Esophagus muscularis mucosa (tissue), 4 donors: ENCODE data around the gene LAPTM4A. TPM values are rescaled to one million over a fixed set of nuclear protein-coding genes. Genes with fewer than 3 reads are reported as not detected.
"Not testable (repeated sequence)": the region's sequence is repeated elsewhere in the genome, so short reads cannot be mapped to it uniquely, and the experiment has no call there.

ENCODE experiments used
- DNase-seq: peaks from one replicate; pipeline ENCODE4 v3.0.0-alpha.2; 2017; ENCODE audit errors: extremely low spot score
- H3K27ac ChIP-seq, 4 donors: fragments of 200-600 bp; sonication (generic); replicated peaks in 1 of 4; 1 replicate in 3 of 4; 2 replicates in 1 of 4; pipeline ENCODE4 v1.5.1; 2016 to 2019; ENCODE audit warnings: mild to moderate bottlenecking in 1 of 4
- H3K27me3 ChIP-seq, 4 donors: fragments of 200-600 bp; sonication (generic); one replicate each; pipeline versions ENCODE4 v1.5.1 to v1.6.0; 2016 to 2019
- H3K36me3 ChIP-seq, 4 donors: fragments of 200-600 bp; sonication (generic); one replicate each; pipeline ENCODE4 v1.5.1; 2016 to 2019
- H3K4me1 ChIP-seq, 4 donors: fragments of 200-600 bp; sonication (generic); one replicate each; pipeline ENCODE4 v1.5.1; 2016 to 2019
- H3K4me3 ChIP-seq, 4 donors: fragments of 200-600 bp; sonication (generic); 1 replicate in 2 of 4; 2 replicates in 2 of 4; pipeline ENCODE4 v1.5.1; 2016 to 2019; ENCODE audit warnings: mild to moderate bottlenecking in 4 of 4, moderate library complexity in 1 of 4
- H3K9me3 ChIP-seq, 4 donors: fragments of 200-600 bp; sonication (generic); 1 replicate in 3 of 4; 2 replicates in 1 of 4; pipeline ENCODE4 v1.5.1; 2016 to 2019
- CTCF ChIP-seq, 3 experiments: fragments of 200-600 bp in 2 of 3; fragments of 450-650 bp in 1 of 3; sonication (generic) in 2 of 3; IDR thresholded peaks; one replicate each; pipeline ENCODE4 v1.5.1; 2017 to 2019; ENCODE audit warnings: antibody characterized with exemption in 3 of 3, mild to moderate bottlenecking in 2 of 3, moderate library complexity in 1 of 3
- EP300 ChIP-seq: sonication (generic); formaldehyde crosslinking; IDR thresholded peaks from one replicate; pipeline ENCODE4 v1.6.1; 2017; ENCODE audit warnings: antibody characterized with exemption
- POLR2A ChIP-seq: fragments of 450-650 bp; IDR thresholded peaks from one replicate; pipeline ENCODE4 v1.6.1; 2017; ENCODE audit warnings: antibody characterized with exemption, moderate library complexity, mild to moderate bottlenecking, low read depth
- POLR2AphosphoS5 ChIP-seq, 2 donors: sonication (generic); formaldehyde crosslinking; IDR thresholded peaks; one replicate each; pipeline ENCODE4 v1.6.1; 2017; ENCODE audit warnings: antibody characterized with exemption in 2 of 2
- WGBS: methylation state at CpG from one replicate; pipeline ENCODE4 v1.1.5; 2018; 5-methylcytosine and 5-hydroxymethylcytosine counted together
- intact Hi-C: fragments of 100-400 bp; cut with DNase I; formaldehyde crosslinking; loops from one replicate; pipeline ENCODE4 v1.15.1; 2023
- total RNA-seq, 4 donors: library from RNA; depleted of rRNA; stranded (reverse); fragments of >200 nt; gene quantifications; one replicate each; pipeline versions ENCODE4 v1.1.0 to v1.2.1, GENCODE V29; 2016

LAPTM4A gene
- total RNA-seq, 4 donors from 2014 or later = 154 to 215 (median 192) TPM

- intact Hi-C loops = loop anchor here (5.0 kb wide), 1 partner anchor 135 kb away; no protein-coding TSS in a partner anchor
- Histone ChIP-seq H3K27ac (peak overlapping the region; percentile 30 to 49 (median 40)), H3K4me1 (peaks cover 8 to 32% (median 22%) of the 10 kb centered on the region in 4 donors), H3K27me3 (peaks cover 0 to 5% (median 0%) of the 10 kb centered on the region in 4 donors), H3K36me3 (no peaks in the 10 kb centered on the region), H3K4me3 (no peak overlapping the region), H3K9me3 (no peaks in the 10 kb centered on the region)
- TF ChIP-seq EP300 = no peak
- no peak for TF ChIP-seq POLR2A
- TF ChIP-seq CTCF (IDR thresholded peaks at IDR 0.05) = no peak
- no peak for TF ChIP-seq POLR2AphosphoS5 (IDR thresholded peaks at IDR 0.05)
- DNase-seq = no peak
- WGBS = 76% methylated on average over 8 of the region's 15 CpGs
Measured at GRCh38 chr2:20092226-20092900, 40.9 kb upstream of the LAPTM4A start.

- no peaks in the 10 kb centered on the region for H3K36me3 ChIP-seq
- no peaks in the 10 kb centered on the region for H3K9me3 ChIP-seq
- peaks cover 0 to 5% (median 0%) of the 10 kb centered on the region in 4 donors for H3K27me3 ChIP-seq
- peaks cover 8 to 32% (median 22%) of the 10 kb centered on the region in 4 donors for H3K4me1 ChIP-seq
- no peak overlapping the region for H3K4me3 ChIP-seq
- DNase-seq = no peak
- TF ChIP-seq EP300 (no peak), POLR2AphosphoS5 (IDR thresholded peaks at IDR 0.05) (peak; percentile 47 to 50), CTCF (IDR thresholded peaks at IDR 0.05) (no peak)
- intact Hi-C loops = loop anchor here (5.0 kb wide), 1 partner anchor 134 kb away; no protein-coding TSS in a partner anchor
- H3K27ac ChIP-seq = peak overlapping the region; percentile 30 to 66 (median 48)
- WGBS = 24% methylated on average over 10 of the region's 11 CpGs
Measured at GRCh38 chr2:20091305-20091991, 40.0 kb upstream of the LAPTM4A start.

- Histone ChIP-seq H3K27ac (no peak overlapping the region), H3K4me3 (no peak overlapping the region), H3K4me1 (peaks cover 8 to 32% (median 22%) of the 10 kb centered on the region in 4 donors), H3K9me3 (no peaks in the 10 kb centered on the region), H3K36me3 (no peaks in the 10 kb centered on the region), H3K27me3 (peaks cover 0 to 5% (median 0%) of the 10 kb centered on the region in 4 donors)
- no peak for TF ChIP-seq POLR2A
- no peak for TF ChIP-seq EP300
- no peak for TF ChIP-seq POLR2AphosphoS5 (IDR thresholded peaks at IDR 0.05)
- no peak for TF ChIP-seq CTCF (IDR thresholded peaks at IDR 0.05)
- no peak for DNase-seq
- 90% methylated on average over 9 of the region's 9 CpGs for WGBS
- intact Hi-C loops = loop anchor here (5.0 kb wide), 1 partner anchor 133 kb away; no protein-coding TSS in a partner anchor
Measured at GRCh38 chr2:20089715-20090464, 38.5 kb upstream of the LAPTM4A start.

GRCh38 chr2:20085909-20086308 lies 34.5 kb upstream of the LAPTM4A start:
- intact Hi-C loops, H3K4me1 ChIP-seq, H3K27ac ChIP-seq, H3K36me3 ChIP-seq, H3K4me3 ChIP-seq, H3K27me3 ChIP-seq, DNase-seq, H3K9me3 ChIP-seq: not testable (repeated sequence)
- WGBS = 84% methylated on average over 4 of the region's 4 CpGs

- H3K27me3 ChIP-seq, H3K4me1 ChIP-seq, DNase-seq, H3K36me3 ChIP-seq, intact Hi-C loops, H3K27ac ChIP-seq, H3K4me3 ChIP-seq, H3K9me3 ChIP-seq: not testable (repeated sequence)
- 98% methylated on average over 8 of the region's 8 CpGs for WGBS
Measured at GRCh38 chr2:20082812-20083211, 31.4 kb upstream of the LAPTM4A start.
